ENCODE measurements around the gene TTYH1. TPM values are rescaled to one million over a fixed set of nuclear protein-coding genes. Genes with fewer than 3 reads are reported as not detected.

Gene TTYH1
- polyA plus RNA-seq, 1 of the 3 experiments (the other 2 are of a cell fraction): 0.05 TPM

DNA sequence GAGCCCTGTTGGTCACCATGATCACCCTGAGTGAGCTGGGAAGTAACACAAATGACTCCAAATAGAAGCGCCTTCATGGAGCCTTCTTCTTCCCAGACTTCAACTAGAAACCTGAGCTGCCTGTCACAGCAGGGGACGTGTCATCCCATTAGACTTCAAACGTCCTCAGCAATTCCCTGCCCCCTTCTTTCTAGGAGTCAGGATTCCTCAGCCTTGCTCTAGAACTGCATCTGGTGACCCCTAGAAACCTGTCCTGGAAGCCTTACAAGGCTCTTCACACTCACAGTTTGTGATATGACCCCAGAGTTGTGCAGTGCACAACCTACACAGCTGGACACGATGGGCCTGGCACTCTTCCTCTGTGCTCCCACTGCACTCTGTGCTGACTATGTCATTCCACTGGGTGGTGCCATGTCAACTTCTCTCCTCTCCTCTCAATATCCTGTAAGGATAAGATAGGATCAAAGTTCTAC, 23.6 kb upstream of the TTYH1 start (continued):
- TF ChIP-seq RFX5 (IDR thresholded peaks at IDR 0.05; ENCODE audit: low read length) (no peak), YY1 (IDR thresholded peaks at IDR 0.05; ENCODE audit: low read depth) (no peak), NRF1 (IDR thresholded peaks at IDR 0.05; ENCODE audit: low read depth, low read length) (no peak)

DNA sequence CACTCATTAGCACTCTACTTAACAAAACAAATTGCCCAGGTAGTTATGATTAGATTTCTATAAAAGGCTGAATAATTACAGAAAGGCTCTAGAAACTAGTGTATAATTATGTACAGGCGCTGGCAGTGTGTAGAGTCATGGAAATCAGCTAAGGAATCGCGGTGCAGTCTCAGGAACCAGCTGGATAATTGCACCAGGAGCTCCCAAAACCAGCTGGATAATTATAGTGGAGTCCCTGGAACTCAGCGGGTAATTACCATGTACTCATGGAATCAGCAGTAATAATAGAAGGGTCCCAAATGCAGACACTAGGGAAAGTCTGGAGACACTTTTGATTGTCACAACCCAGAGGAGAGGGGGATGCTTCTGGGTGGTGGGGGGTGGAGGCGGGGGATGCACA, 23.2 kb upstream of the TTYH1 start:
- Histone ChIP-seq H3K4me2 (no peak overlapping the region), H2AFZ (ENCODE audit: low read depth) (no peak overlapping the region), H3K79me2 (ENCODE audit: insufficient read depth) (no peaks in the 10 kb centered on the region), H3K9me2 (no peaks in the 10 kb centered on the region), H3K36me3 (replicated peaks in 1 of 2; ENCODE audit: control insufficient read depth in 1 of 2, insufficient read depth in 2 of 2, low read length in 1 of 2) (no peaks in the 10 kb centered on the region), H3K9ac (no peak overlapping the region), H3K27me3 (ENCODE audit: insufficient read depth) (peaks cover 64% of the 10 kb centered on the region), H3K4me3 (ENCODE audit: low read depth in 2 of 2, low read length in 1 of 2) (no peak overlapping the region), H3K9me3 (no peaks in the 10 kb centered on the region), H3K27ac (ENCODE audit: low read depth in 2 of 2, low read length in 1 of 2) (no peak overlapping the region), H3F3A (replicated peaks; ENCODE audit: insufficient read depth) (no peaks in the 10 kb centered on the region), H3K4me1 (ENCODE audit: control insufficient read depth in 1 of 2, insufficient read depth in 2 of 2, low read depth in 1 of 2, low read length in 1 of 2) (no peaks in the 10 kb centered on the region), H4K20me1 (ENCODE audit: insufficient read depth) (no peaks in the 10 kb centered on the region)
- ChIA-PET POLR2A (no interaction called here), CTCF (interaction anchor here (1.0 to 3.0 kb wide), 15 partner anchors 10 to 599 kb away, joined by 3 to 22 read pairs (median 4); no protein-coding TSS in a partner anchor)
- 5% methylated on average over 5 of the region's 5 CpGs for WGBS (ENCODE audit: low lambda C conversion rate)
- no peak for DNase-seq
- TF ChIP-seq MEF2A (IDR thresholded peaks at IDR 0.05; ENCODE audit: borderline replicate concordance, low read depth) (no peak), MXI1 (IDR thresholded peaks at IDR 0.05; ENCODE audit: low read depth, low read length) (no peak), RAD21 (IDR thresholded peaks at IDR 0.05; ENCODE audit: low read length) (no peak), EZH2phosphoT487 (IDR thresholded peaks at IDR 0.05; ENCODE audit: borderline replicate concordance, low read depth) (no peak), MAX (IDR thresholded peaks at IDR 0.05; ENCODE audit: low read depth) (no peak), FOSL2 (IDR thresholded peaks at IDR 0.05; ENCODE audit: borderline replicate concordance, low read depth) (no peak), NRF1 (IDR thresholded peaks at IDR 0.05; ENCODE audit: low read depth, low read length) (no peak), ELF1 (IDR thresholded peaks at IDR 0.05) (no peak), FOXM1 (IDR thresholded peaks at IDR 0.05; ENCODE audit: low read depth) (no peak), CHD2 (IDR thresholded peaks at IDR 0.05; ENCODE audit: low read length, partially characterized antibody) (no peak), YY1 (IDR thresholded peaks at IDR 0.05; ENCODE audit: low read depth) (no peak), SMC3 (IDR thresholded peaks at IDR 0.05; ENCODE audit: low read depth, low read length) (no peak), POLR2AphosphoS5 (IDR thresholded peaks at IDR 0.05; ENCODE audit: low read depth, low read length) (no peak), RCOR1 (IDR thresholded peaks at IDR 0.05; ENCODE audit: low read length) (no peak), IRF3 (IDR thresholded peaks at IDR 0.05; ENCODE audit: low read depth, low read length) (no peak), GATA2 (CRISPR knock-in tag; IDR thresholded peaks at IDR 0.05) (no peak), EP300 (IDR thresholded peaks at IDR 0.05; ENCODE audit: borderline replicate concordance in 1 of 2, low read depth in 1 of 2, low read length in 1 of 2) (no peak)
- TF ChIP-seq, protein P1, sequence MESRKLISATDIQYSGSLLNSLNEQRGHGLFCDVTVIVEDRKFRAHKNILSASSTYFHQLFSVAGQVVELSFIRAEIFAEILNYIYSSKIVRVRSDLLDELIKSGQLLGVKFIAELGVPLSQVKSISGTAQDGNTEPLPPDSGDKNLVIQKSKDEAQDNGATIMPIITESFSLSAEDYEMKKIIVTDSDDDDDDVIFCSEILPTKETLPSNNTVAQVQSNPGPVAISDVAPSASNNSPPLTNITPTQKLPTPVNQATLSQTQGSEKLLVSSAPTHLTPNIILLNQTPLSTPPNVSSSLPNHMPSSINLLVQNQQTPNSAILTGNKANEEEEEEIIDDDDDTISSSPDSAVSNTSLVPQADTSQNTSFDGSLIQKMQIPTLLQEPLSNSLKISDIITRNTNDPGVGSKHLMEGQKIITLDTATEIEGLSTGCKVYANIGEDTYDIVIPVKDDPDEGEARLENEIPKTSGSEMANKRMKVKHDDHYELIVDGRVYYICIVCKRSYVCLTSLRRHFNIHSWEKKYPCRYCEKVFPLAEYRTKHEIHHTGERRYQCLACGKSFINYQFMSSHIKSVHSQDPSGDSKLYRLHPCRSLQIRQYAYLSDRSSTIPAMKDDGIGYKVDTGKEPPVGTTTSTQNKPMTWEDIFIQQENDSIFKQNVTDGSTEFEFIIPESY (IDR thresholded peaks at IDR 0.05; ENCODE audit: borderline replicate concordance, low read depth): no peak
- TF ChIP-seq, protein P2, sequence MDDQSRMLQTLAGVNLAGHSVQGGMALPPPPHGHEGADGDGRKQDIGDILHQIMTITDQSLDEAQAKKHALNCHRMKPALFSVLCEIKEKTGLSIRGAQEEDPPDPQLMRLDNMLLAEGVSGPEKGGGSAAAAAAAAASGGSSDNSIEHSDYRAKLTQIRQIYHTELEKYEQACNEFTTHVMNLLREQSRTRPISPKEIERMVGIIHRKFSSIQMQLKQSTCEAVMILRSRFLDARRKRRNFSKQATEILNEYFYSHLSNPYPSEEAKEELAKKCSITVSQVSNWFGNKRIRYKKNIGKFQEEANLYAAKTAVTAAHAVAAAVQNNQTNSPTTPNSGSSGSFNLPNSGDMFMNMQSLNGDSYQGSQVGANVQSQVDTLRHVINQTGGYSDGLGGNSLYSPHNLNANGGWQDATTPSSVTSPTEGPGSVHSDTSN (IDR thresholded peaks at IDR 0.05): no peak
- TF ChIP-seq, protein P3, sequence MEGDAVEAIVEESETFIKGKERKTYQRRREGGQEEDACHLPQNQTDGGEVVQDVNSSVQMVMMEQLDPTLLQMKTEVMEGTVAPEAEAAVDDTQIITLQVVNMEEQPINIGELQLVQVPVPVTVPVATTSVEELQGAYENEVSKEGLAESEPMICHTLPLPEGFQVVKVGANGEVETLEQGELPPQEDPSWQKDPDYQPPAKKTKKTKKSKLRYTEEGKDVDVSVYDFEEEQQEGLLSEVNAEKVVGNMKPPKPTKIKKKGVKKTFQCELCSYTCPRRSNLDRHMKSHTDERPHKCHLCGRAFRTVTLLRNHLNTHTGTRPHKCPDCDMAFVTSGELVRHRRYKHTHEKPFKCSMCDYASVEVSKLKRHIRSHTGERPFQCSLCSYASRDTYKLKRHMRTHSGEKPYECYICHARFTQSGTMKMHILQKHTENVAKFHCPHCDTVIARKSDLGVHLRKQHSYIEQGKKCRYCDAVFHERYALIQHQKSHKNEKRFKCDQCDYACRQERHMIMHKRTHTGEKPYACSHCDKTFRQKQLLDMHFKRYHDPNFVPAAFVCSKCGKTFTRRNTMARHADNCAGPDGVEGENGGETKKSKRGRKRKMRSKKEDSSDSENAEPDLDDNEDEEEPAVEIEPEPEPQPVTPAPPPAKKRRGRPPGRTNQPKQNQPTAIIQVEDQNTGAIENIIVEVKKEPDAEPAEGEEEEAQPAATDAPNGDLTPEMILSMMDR (IDR thresholded peaks at IDR 0.05): no peak

Data from SK-N-SH (cell line).